ENCODE results near the gene PRSS57. TPM values are rescaled to one million over a fixed set of nuclear protein-coding genes. Genes with fewer than 3 reads are reported as not detected.

Gene PRSS57
- total RNA-seq, 2 experiments from 2014 or later = not detected

GRCh38 chr19:650121-650520 lies 45.1 kb downstream of the PRSS57 start:
- Histone ChIP-seq H3K9me3 (ENCODE audit: control insufficient read depth in 1 of 2, insufficient read depth in 1 of 2, low read length in 2 of 2) (no peaks in the 10 kb centered on the region), H3K27me3 (ENCODE audit: control insufficient read depth in 1 of 2, insufficient read depth in 2 of 2, low read length in 2 of 2) (no peaks in the 10 kb centered on the region), H3K36me3 (ENCODE audit: insufficient read depth, low read length) (peaks cover 78% of the 10 kb centered on the region), H3K4me3 (ENCODE audit: low read length) (no peak overlapping the region), H3K27ac (ENCODE audit: low read depth in 1 of 2, low read length in 2 of 2) (no peak overlapping the region), H3K4me1 (ENCODE audit: insufficient read depth, low read length) (peaks cover 26% of the 10 kb centered on the region)
- ChIA-PET POLR2A (no interaction called here), CTCF (interaction anchor here (0.6 kb wide), 1 partner anchor 69 kb away, joined by 4 read pairs; no protein-coding TSS in a partner anchor)
- Mint-ChIP-seq H3K4me1 (ENCODE audit: low read depth) (peaks cover 5% of the 10 kb centered on the region), H3K27me3 (no peaks in the 10 kb centered on the region), H3K36me3 (ENCODE audit: low read depth) (peaks cover 35% of the 10 kb centered on the region), H3K4me3 (no peak overlapping the region), H3K9me3 (no peaks in the 10 kb centered on the region), H3K27ac (no peak overlapping the region)
- DNase-seq = no peak
- TF ChIP-seq CTCF (IDR thresholded peaks at IDR 0.05) = no peak
- intact Hi-C loops (cut with DNase I, micrococcal nuclease) = no loop called here
- ATAC-seq (ENCODE audit: poor library complexity) = no peak

- Histone ChIP-seq H3K36me3 (ENCODE audit: insufficient read depth, low read length) (peaks cover 72% of the 10 kb centered on the region), H3K4me3 (ENCODE audit: low read length) (no peak overlapping the region), H3K27me3 (ENCODE audit: control insufficient read depth in 1 of 2, insufficient read depth in 2 of 2, low read length in 2 of 2) (no peaks in the 10 kb centered on the region), H3K9me3 (ENCODE audit: control insufficient read depth in 1 of 2, insufficient read depth in 1 of 2, low read length in 2 of 2) (no peaks in the 10 kb centered on the region), H3K4me1 (ENCODE audit: insufficient read depth, low read length) (peaks cover 21% of the 10 kb centered on the region), H3K27ac (ENCODE audit: low read depth in 1 of 2, low read length in 2 of 2) (no peak overlapping the region)
- DNase-seq (no peak), ATAC-seq (ENCODE audit: poor library complexity) (no peak)
- TF ChIP-seq CTCF (IDR thresholded peaks at IDR 0.05) = no peak
- Mint-ChIP-seq H3K36me3 (ENCODE audit: low read depth) (peaks cover 34% of the 10 kb centered on the region), H3K4me3 (no peak overlapping the region), H3K9me3 (no peaks in the 10 kb centered on the region), H3K27me3 (no peaks in the 10 kb centered on the region), H3K4me1 (ENCODE audit: low read depth) (no peaks in the 10 kb centered on the region), H3K27ac (no peak overlapping the region)
- ChIA-PET POLR2A (interaction anchor here (1.3 kb wide), 1 partner anchor 11 kb away, joined by 3 read pairs; no protein-coding TSS in a partner anchor), CTCF (no interaction called here)
- intact Hi-C loops (cut with DNase I, micrococcal nuclease) = no loop called here
Measured at GRCh38 chr19:648904-649801, 46.1 kb downstream of the PRSS57 start.

GRCh38 chr19:648305-648704 lies 46.9 kb downstream of the PRSS57 start:
- POLR2A ChIA-PET = interaction anchor here (1.2 to 1.3 kb wide), 2 partner anchors 8 to 12 kb away, joined by 3 to 5 read pairs; no protein-coding TSS in a partner anchor
- H3K36me3 ChIP-seq (ENCODE audit: insufficient read depth, low read length) = peaks cover 64% of the 10 kb centered on the region
- H3K4me3 Mint-ChIP-seq = no peak overlapping the region
- no peak overlapping the region for H3K27ac Mint-ChIP-seq
- no peak overlapping the region for H3K27ac ChIP-seq (ENCODE audit: low read depth in 1 of 2, low read length in 2 of 2)
- peaks cover 33% of the 10 kb centered on the region for H3K36me3 Mint-ChIP-seq (ENCODE audit: low read depth)
- H3K27me3 Mint-ChIP-seq = no peaks in the 10 kb centered on the region
- intact Hi-C loops (cut with DNase I, micrococcal nuclease) = no loop called here
- DNase-seq = peak in 1 of 14 experiments; percentile 33
- no peaks in the 10 kb centered on the region for H3K27me3 ChIP-seq (ENCODE audit: control insufficient read depth in 1 of 2, insufficient read depth in 2 of 2, low read length in 2 of 2)
- no peaks in the 10 kb centered on the region for H3K9me3 ChIP-seq (ENCODE audit: control insufficient read depth in 1 of 2, insufficient read depth in 1 of 2, low read length in 2 of 2)
- no peak for TF ChIP-seq CTCF (IDR thresholded peaks at IDR 0.05)
- no peak for ATAC-seq (ENCODE audit: poor library complexity)
- H3K9me3 Mint-ChIP-seq = no peaks in the 10 kb centered on the region
- peaks cover 12% of the 10 kb centered on the region for H3K4me1 ChIP-seq (ENCODE audit: insufficient read depth, low read length)
- no peak overlapping the region for H3K4me3 ChIP-seq (ENCODE audit: low read length)
- CTCF ChIA-PET = no interaction called here
- H3K4me1 Mint-ChIP-seq (ENCODE audit: low read depth) = no peaks in the 10 kb centered on the region
